M059J (cell line): ENCODE measurements around the gene ABCA2. TPM values are rescaled to one million over a fixed set of nuclear protein-coding genes. Genes with fewer than 3 reads are reported as not detected.

Source experiments
- DNase-seq: peaks from one replicate; pipeline ENCODE4 v3.0.0-alpha.2; 2012; ENCODE audit warnings: low read depth
- total RNA-seq: library from RNA; depleted of rRNA; stranded (reverse); fragments of >200 nt; shearing (Covaris generic); gene quantifications from 2 replicates; pipeline ENCODE4 v1.2.3, GENCODE V29; 2014; rRNA removed

The ABCA2 gene, protein sequence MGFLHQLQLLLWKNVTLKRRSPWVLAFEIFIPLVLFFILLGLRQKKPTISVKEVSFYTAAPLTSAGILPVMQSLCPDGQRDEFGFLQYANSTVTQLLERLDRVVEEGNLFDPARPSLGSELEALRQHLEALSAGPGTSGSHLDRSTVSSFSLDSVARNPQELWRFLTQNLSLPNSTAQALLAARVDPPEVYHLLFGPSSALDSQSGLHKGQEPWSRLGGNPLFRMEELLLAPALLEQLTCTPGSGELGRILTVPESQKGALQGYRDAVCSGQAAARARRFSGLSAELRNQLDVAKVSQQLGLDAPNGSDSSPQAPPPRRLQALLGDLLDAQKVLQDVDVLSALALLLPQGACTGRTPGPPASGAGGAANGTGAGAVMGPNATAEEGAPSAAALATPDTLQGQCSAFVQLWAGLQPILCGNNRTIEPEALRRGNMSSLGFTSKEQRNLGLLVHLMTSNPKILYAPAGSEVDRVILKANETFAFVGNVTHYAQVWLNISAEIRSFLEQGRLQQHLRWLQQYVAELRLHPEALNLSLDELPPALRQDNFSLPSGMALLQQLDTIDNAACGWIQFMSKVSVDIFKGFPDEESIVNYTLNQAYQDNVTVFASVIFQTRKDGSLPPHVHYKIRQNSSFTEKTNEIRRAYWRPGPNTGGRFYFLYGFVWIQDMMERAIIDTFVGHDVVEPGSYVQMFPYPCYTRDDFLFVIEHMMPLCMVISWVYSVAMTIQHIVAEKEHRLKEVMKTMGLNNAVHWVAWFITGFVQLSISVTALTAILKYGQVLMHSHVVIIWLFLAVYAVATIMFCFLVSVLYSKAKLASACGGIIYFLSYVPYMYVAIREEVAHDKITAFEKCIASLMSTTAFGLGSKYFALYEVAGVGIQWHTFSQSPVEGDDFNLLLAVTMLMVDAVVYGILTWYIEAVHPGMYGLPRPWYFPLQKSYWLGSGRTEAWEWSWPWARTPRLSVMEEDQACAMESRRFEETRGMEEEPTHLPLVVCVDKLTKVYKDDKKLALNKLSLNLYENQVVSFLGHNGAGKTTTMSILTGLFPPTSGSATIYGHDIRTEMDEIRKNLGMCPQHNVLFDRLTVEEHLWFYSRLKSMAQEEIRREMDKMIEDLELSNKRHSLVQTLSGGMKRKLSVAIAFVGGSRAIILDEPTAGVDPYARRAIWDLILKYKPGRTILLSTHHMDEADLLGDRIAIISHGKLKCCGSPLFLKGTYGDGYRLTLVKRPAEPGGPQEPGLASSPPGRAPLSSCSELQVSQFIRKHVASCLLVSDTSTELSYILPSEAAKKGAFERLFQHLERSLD (N-terminal part only)
- 9.2 and 10.2 TPM in 2 replicates for total RNA-seq

DNA sequence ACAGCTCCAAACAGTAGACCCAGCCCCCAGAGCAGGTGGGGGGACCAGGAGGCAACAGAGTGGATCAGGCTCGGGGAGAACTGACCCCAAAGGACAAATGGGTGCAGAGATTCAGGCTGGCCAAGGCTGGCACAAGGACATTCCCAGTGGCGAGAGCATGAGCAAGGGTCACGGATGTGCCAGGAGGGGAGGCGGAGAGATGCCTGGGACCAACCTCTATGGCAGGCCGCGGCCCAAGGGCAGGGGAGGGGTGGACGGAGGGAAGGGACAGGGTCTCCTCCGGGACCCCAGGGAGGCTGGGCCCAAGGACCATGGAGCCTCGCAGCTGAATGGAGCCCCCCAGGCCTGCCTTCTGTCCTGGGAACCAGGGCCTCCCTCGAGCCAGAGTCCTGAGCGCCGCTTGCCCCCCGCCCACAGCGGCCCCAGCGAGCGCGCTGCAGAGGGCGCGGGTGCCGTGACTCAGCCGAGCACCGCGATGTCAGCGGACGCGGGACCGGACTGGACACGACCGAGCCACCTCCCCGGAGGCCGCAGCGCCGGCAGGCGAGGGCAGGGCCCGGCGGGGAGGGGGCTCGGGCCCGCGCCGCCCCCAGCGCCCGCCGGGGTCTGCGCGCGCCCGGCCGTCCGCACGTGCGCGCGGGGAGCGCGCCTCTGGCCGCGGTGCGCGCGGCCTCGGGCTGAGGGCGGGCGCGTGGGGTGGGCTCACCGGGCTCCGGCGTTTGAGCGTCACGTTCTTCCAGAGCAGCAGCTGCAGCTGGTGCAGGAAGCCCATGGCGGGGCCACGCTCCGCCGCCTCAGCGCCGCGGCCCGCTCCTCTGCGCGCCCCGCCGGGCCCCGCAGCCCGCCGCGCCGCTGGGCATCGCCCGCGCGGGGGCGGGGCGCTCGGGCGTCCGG is at the start of gene ABCA2:
Gene ABCA2 (minus strand): TSS at position 869 of the 894 bp plus-strand sequence. CDS start 97 bp downstream, at position 772.
- no peak for DNase-seq

DNA sequence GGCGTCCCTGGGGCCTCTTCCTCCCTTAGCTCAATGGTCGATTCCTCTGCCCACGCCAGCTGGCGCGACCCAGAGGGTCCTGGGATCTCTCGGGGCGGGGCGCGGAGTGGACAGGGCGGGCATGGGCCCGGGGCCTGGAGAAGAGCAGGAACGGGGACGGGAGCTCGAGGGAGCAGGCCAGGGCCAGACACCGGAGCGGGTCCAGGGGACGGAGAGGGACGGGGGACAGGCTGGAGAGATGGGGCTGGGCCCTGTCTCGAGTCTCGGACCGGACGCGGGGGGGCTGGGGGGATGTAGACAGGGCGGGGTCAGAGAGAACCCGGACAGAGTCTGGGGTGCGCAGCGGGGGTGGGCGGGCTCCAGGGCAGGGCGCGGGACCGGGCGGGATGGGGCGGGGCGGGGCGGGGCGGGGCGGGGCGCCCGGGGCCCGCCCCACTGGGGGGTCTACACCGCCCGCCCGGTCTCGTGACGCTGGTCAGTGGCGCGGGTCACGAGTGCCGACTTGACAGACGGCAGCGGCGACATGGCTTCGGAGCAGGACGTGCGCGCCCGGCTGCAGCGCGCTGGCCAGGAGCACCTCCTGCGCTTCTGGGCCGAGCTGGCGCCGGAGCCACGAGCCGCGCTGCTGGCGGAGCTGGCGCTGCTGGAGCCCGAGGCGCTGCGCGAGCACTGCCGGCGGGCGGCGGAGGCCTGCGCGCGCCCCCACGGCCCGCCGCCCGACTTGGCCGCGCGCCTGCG is 49.1 kb upstream of the ABCA2 start, which contains the start of gene UAP1L1:
Gene UAP1L1 (plus strand): TSS at position 508 of the 738 bp plus-strand sequence. CDS start 16 bp downstream, at position 524.
- DNase-seq, result peak; percentile 61

DNA sequence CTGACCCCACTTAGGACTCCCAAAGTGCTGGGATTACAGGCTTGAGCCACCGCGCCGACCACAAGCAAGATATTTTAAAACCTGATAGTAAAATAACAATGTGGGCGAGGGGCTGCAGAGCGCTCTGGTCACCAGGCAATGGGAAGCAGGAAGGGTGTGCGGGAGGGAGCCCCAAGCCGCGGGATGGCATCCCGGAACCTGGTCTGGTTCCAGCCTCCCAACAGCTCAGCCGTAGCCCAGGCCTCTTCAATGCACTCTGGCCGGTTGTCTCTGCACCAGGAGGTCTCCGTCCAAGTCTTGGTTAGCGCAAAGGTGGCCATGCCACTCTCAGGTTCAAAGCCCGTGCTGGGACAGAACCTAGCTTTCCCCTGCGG is 48.6 kb upstream of the ABCA2 start:
- no peak for DNase-seq

DNA sequence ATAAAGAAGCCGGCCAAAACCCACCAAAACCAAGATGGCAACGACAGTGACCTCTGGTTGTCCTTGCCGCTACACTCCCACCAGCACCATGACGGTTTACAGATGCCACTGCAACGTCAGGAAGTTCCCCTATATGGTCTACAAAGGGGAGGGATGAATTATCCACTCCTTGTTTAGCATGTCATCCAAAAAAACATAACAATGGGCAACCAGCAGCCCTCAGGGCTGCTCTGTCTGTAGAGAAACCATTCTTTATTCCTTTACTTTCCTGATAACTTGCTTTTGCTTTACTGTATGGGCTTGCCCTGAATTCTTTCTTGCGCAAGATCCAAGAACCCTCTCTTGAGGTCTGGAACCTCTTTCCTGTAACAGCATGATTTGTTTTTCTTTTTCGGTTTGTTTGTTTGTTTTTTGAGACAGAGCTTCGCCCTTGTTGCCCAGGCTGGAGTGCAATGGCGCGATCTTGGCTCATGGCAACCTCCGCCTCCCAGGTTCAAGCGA is 47.3 kb upstream of the ABCA2 start:
- DNase-seq, result no peak

DNA sequence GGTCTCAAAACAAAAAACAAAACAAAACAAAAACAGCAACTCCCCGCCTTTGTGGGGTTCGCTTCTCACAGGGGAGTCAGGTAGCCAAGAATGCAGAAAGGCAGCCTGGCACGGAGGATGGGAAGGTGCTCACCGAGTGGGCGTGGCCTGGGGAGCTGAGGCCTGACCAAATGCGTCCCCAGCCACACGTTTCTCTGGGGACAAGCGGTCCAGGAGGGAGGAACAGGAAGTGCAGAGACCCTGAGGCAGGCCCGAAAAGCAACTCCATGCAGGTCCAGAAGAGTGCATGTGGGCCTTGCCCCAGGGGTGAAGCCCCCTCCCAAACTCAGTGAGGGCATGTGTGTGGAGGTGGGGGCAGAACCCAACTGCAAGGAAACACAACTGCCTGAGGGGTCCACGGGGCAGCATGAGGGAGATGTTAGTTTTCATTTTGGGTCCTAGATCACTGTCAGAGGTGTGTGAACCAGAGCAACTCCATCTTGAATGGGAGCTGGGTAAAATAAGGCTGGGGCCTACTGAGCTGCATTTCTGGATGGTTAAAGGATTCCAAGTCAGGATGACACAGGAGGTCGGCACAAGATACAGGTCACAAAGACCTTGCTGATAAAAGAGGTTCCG is 46.7 kb upstream of the ABCA2 start:
- DNase-seq, result no peak

DNA sequence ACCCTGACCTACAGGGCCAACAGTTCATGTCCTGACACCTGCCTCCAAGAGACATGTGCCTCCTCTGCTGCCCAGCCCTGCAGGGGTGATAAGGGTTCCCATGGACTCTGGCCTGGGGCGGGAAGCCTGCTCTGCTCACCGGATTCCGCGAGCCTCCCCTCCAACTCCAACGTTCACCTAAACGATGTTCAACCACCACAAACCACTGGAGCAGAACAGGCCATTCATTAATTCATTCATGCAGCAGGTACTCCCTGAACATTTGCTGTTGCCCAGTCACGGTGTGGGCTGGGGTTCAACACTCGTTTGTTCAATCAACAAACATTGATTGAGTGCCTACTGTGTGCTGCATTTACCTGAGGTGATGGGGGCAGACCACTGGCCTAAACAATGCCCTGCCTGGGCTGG is 46.0 kb upstream of the ABCA2 start:
- no peak for DNase-seq

DNA sequence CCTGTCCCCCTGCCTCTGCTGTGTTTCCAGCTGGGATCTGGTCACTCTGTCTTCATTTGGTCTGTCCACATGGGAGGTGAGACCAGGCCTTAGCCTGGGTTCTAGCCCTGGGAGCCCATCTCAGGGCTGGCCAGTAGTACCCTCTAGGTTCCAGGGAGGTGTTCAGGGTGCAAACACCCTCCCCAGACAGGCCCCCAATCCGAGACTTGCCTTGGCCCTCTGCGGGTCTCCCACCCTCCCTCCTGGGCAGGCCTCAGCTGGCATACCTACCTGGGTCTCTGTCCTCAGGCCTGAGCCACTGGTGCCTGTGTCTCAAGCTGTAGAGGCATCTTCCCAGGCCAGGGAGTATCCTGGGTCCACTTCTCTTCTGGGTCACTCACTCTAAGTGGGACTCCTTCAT is 43.2 kb upstream of the ABCA2 start:
- no peak for DNase-seq

DNA sequence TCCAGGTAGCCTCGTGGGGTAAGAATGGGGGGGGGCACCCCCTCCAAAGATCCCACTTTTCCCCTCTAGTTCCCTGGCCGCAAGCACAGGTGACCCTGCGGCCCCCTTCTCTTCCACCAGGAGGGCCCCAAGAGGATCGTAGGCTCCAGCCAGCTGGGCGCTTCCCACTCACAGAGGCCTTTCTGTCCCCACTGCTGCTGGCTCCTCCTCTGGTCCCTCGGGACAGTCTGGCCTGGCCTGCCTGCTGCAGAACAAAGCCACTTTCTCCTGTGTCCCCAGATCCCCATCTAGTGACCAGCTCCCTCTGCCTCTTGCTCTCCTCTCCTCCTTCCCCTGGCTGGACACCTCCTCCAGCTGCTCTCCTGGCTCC is 42.9 kb upstream of the ABCA2 start:
- peak; percentile 35 for DNase-seq

DNA sequence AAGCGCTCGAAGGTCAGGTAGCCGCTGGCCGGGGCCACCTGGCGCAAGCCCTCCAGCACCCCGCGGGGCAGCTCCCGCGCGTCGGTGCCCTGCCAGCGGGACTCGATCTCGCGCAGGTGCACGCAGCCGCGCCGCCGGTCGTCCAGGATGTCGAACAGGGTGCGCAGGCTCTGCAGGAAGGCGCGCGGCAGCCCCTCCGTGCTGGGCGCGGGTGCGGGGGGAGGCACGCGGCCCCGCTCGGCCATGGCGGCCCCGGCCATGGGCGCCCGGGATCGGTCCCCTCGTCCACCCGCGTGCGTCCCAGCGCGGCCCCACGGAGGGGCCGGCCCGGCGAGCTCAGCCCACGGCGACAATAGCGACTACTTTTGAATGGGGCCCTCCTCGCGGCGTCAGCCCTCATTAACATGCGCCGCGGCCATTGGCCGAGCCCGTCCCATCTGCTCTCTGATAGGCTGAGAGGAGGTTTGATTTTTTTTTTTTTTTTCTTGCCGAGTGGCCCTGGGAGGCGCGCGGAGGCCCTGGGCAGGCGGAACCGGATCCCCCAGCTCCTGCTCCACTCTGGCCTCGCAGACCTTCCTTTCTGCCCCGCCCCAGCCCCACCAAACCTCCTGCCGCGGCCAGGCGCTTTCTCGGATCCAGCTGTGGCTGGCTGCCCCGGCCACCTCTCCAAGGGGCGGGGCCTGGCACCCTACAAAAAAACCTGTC is 42.3 kb upstream of the ABCA2 start, which contains the start of gene SAPCD2:
Gene SAPCD2 (minus strand): TSS at position 357 of the 705 bp plus-strand sequence. CDS start 97 bp downstream, at position 260.
- peak; percentile 91 for DNase-seq

DNA sequence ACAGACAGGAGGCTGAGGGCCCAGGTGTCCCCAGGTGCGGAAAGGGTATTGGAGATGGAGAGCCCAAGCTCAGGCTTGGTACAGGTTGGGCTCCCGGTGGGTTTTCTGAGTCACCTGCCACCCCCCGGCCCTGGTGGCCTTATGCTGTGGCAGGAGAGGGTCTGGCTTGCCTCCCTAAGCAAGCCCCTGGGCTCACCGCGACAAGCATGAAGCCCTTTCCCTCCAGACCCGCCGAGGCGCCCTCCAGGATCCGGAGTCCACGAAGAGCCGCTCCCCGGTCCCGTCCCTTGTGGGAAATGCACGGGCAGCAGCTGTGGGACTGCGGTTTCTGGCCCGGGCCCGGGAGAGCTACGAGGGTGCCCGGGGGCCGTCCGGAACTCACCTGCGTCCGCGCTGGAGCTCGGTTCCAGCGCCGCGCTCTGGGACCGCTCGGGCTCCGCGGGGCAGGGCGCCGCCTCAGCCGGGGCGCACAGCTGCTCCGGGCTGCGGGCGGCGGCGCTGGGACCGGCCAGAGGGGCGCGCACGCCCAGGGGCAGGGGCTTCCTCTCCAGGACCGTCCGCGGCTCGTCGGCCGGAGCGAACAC is 41.6 kb upstream of the ABCA2 start:
- DNase-seq, result no peak

DNA sequence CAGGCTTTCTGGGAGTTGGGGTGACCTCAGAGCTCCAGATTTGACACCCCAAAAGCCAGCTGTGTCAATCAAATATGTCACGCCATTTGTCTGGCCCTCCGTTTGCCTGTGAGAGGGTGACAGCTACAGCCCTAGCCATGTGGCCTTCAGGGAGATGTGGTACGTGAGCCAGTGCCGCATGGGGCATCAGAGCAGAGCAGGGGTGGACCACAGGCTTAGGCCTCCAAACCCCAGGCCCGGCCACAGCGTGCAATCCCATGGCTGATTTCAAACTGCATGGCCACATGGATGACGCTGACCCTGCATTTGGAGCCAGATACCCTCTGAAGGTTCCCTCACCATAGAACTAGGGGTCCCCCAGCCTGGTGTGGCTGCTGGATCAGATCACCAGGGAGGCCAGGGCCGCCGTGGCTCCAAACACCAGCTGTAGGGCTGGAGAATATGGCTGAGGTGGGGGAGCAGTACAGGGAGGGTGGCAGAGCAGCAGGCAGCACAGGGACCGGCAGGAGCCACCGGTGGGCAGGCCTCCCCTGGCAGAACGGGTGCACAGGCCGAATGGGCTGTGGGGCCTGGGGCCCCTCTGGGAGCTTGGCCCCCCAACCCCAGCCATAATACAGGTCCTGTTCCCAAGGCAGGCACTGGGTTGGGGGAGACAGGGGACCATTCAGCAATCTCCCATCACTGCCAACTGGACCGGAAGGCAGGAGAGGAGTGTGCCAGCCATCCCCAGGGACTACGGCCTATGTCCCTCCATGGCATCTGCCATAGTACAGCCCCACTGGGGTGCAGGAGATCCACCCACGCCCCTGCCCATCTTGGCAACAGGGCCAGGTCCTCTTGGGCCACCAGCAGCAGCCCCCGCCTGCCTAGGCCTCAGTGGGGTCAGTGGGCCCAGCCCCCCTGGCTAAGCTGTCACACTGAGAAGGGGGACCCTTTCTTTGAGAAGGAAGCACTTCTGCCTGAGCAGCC is 40.8 kb upstream of the ABCA2 start:
- no peak for DNase-seq

DNA sequence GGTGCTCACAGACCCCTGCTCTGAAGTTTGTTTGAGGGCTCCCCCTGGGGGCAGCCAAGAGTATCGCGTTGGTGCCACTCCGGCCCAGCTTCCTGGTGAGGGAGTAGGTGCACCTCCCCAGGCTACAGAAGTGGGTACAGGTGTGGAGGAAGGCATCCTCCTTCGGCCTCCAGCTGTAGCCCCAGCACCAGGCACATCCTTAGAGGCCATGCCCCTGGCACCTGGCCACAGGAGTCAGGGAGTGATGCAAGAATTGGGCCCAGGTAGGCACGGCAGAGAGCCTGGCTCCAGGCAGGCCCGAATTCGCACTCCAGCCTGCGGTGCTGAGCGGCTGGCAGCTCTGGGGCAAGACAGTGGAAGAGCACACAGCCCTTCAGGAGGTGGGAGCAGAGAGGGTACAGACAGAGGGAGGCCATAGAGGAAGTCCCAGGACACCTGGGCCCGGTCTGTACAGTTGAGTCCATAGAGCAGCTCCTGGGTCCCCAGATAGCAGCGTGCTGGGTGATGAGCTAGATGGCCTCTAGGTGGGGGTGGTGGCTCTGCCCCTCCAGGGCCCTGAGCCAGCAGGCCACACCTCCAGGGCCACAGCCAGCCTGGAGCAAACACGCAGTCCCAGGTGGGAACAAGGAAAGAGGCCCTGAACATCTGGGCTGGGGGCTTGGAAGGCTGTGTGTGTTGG is 40.0 kb upstream of the ABCA2 start:
- peak; percentile 76 for DNase-seq

DNA sequence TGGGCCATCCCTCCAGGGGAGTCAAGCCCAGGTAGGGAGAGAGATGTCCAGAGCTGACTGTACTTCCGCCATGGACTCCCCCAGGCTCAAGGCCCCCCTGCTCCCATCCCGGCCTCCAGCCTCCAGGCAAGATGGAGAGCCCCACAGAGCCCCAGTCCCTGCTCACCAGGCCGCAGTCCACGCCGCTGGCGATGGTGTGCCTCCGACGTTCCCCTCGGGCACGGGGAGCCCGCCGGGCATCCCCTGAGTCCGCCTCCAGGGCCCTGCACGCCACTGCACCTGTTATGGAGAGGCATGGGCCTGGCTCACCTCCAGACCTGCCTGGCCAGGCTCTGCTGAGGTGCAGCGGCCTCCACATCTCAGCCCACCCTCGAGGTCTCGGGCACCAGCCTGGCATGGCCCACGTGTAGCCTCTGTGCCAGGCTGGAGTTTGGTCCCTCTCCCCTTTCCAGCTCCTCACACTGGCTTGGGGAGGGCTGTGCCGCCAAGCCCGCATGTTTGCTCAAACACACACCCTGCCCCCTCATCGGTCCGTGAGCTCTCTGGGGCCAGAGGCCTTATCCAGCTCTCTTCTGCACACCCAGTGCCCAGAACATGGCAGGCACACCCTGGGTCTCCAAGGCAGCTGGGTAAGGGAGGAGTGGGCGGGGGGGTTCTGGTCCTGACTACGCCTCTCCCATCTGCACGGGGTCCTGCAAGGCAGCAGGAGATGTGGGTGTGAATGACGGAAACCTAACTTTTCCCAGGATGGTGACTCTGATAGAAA is 38.2 kb upstream of the ABCA2 start:
- no peak for DNase-seq

DNA sequence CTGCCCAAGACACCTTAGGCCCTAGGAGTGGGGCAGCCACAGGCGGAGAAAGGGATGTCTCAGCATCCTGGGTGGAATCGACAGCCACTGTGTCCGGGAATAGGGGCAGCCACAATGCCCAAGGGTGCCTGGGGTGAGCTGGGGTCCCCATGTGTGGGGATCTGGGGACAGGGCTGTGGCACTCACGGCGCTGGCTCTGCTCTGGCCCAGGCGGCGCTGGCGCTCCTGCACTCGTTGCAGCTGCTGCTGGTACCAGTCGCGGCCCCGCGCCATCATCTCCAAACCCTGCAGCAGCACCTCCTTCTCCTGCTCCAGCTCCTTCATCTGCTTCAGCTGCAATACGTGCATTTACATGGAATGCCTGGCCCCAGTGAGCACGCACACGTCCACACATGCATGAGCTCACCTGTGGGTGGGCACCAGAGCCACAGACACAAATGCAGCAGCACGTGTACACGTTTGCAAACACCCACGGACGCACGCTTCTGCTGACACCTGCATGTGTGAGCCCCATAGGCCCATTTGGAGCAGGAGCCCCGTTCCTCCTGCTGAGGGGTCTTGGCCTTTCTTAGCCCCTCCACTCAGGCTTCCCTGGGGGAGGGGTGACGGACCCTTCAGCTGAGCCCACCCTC is 37.4 kb upstream of the ABCA2 start:
- no peak for DNase-seq

DNA sequence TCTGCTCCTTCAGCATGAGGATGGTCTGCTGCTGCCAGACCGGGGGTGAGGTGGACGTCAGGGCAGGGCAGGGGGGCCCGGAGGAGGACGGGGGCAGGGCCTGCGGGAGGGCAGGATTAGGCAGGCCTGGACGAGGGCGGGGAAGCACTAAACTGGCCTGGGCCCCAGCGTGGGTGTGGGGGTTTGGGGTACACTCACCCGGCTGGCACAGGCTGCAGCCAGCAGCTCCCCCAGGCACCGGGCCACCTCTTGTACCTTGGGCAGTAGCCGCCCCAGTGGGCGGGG is 36.8 kb upstream of the ABCA2 start:
- no peak for DNase-seq
